SIG-M5 (cell line): Measurements from ENCODE around the gene DCPS.

Experiments
- DNase-seq: peaks from one replicate; lab custom pipeline; 2025; lab: John Stamatoyannopoulos, UW

Gene DCPS

GRCh38 chr11:126328938-126329643, 25.2 kb downstream of the DCPS start:
- no peak for DNase-seq

GRCh38 chr11:126329644-126330211, 25.9 kb downstream of the DCPS start:
- no peak for DNase-seq

- DNase-seq: no peak
Observed at GRCh38 chr11:126331286-126331685, 27.4 kb downstream of the DCPS start.

GRCh38 chr11:126332221-126332711, 28.4 kb downstream of the DCPS start:
- no peak for DNase-seq

- DNase-seq: no peak
Observed at GRCh38 chr11:126333142-126333541, 29.3 kb downstream of the DCPS start.

- no peak for DNase-seq
Observed at GRCh38 chr11:126334659-126335462, 31.0 kb downstream of the DCPS start.

- DNase-seq: no peak
Observed at GRCh38 chr11:126335463-126335760, 31.6 kb downstream of the DCPS start.

GRCh38 chr11:126336138-126336541, 32.3 kb downstream of the DCPS start:
- no peak for DNase-seq

GRCh38 chr11:126336671-126337101, 32.8 kb downstream of the DCPS start:
- no peak for DNase-seq

GRCh38 chr11:126337126-126337473, 33.2 kb downstream of the DCPS start:
- no peak for DNase-seq

GRCh38 chr11:126337474-126338241, 33.8 kb downstream of the DCPS start:
- no peak for DNase-seq

- no peak for DNase-seq
Observed at GRCh38 chr11:126338346-126339055, 34.6 kb downstream of the DCPS start.

- DNase-seq: no peak
Observed at GRCh38 chr11:126339073-126339862, 35.4 kb downstream of the DCPS start.

GRCh38 chr11:126339863-126340434, 36.1 kb downstream of the DCPS start:
- no peak for DNase-seq

- DNase-seq: no peak
Observed at GRCh38 chr11:126340960-126341606, 37.2 kb downstream of the DCPS start.

- no peak for DNase-seq
Observed at GRCh38 chr11:126341760-126342161, 37.9 kb downstream of the DCPS start.

GRCh38 chr11:126343051-126343450, 39.2 kb downstream of the DCPS start:
- DNase-seq: no peak

- DNase-seq: no peak
Observed at GRCh38 chr11:126344141-126345080, 40.6 kb downstream of the DCPS start.

GRCh38 chr11:126345283-126345682, 41.4 kb downstream of the DCPS start:
- DNase-seq: no peak
